ENCODE results near the gene PLEKHG1.

PLEKHG1 gene

DNA sequence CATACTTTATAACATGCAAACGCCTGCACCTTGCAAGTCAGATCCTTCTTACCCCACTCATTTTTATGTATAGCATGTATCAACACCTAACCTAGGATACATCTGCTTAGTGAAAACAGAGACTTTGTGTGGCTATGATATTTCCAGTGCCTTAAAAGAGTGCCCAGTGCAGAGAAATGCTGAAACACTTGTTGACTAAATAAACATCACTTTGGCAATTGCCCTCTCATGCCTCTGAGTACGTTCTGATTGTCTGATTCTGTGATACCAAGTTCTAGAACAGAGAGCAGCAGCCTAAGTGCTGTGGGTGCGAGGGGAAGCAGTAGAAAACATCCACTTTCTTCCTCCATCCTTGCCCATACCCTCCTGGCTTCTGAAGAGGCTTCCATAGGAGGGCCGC is 13.6 kb downstream of the PLEKHG1 start:
- H3K79me2 ChIP-seq (ENCODE audit: low read length), result peaks cover 95% of the 10 kb centered on the region
- H3K27me3 ChIP-seq (ENCODE audit: low read depth, low read length), result no peaks in the 10 kb centered on the region
- TF ChIP-seq, protein P1, sequence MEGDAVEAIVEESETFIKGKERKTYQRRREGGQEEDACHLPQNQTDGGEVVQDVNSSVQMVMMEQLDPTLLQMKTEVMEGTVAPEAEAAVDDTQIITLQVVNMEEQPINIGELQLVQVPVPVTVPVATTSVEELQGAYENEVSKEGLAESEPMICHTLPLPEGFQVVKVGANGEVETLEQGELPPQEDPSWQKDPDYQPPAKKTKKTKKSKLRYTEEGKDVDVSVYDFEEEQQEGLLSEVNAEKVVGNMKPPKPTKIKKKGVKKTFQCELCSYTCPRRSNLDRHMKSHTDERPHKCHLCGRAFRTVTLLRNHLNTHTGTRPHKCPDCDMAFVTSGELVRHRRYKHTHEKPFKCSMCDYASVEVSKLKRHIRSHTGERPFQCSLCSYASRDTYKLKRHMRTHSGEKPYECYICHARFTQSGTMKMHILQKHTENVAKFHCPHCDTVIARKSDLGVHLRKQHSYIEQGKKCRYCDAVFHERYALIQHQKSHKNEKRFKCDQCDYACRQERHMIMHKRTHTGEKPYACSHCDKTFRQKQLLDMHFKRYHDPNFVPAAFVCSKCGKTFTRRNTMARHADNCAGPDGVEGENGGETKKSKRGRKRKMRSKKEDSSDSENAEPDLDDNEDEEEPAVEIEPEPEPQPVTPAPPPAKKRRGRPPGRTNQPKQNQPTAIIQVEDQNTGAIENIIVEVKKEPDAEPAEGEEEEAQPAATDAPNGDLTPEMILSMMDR (IDR thresholded peaks at IDR 0.05; ENCODE audit: low read depth, low read length), result no peak
- TF ChIP-seq EZH2phosphoT487 (IDR thresholded peaks at IDR 0.05; ENCODE audit: low read depth), result no peak
- H3K9ac ChIP-seq (ENCODE audit: low read length), result no peak overlapping the region
- H3K36me3 ChIP-seq (replicated peaks; ENCODE audit: low read depth, low read length), result peaks cover 16% of the 10 kb centered on the region
- no peak overlapping the region for H3K27ac ChIP-seq (ENCODE audit: low read length)
- H4K20me1 ChIP-seq (ENCODE audit: insufficient read depth, low read length), result peaks cover 28% of the 10 kb centered on the region
- H3K4me3 ChIP-seq (ENCODE audit: low read length), result no peak overlapping the region
- no peak overlapping the region for H2AFZ ChIP-seq (ENCODE audit: low read depth, low read length)
- H3K9me3 ChIP-seq (ENCODE audit: insufficient read depth, low read length), result no peaks in the 10 kb centered on the region
- peaks cover 19% of the 10 kb centered on the region for H3K4me1 ChIP-seq (ENCODE audit: low read length)
- H3K4me2 ChIP-seq (ENCODE audit: low read length), result no peak overlapping the region

GRCh38 chr6:150615967-150616366 is 16.3 kb downstream of the PLEKHG1 start:
- no peak overlapping the region for H3K9ac ChIP-seq (ENCODE audit: low read length)
- H3K9me3 ChIP-seq (ENCODE audit: insufficient read depth, low read length), result 0 out of 2 replicates have a peak, but pooled peaks cover 7% of the 10 kb centered on the region
- no peak overlapping the region for H3K4me2 ChIP-seq (ENCODE audit: low read length)
- H3K4me1 ChIP-seq (ENCODE audit: low read length), result peaks cover 35% of the 10 kb centered on the region
- TF ChIP-seq, protein P1 (IDR thresholded peaks at IDR 0.05; ENCODE audit: low read depth, low read length), result no peak
- TF ChIP-seq EZH2phosphoT487 (IDR thresholded peaks at IDR 0.05; ENCODE audit: low read depth), result no peak
- H3K27me3 ChIP-seq (ENCODE audit: low read depth, low read length), result no peaks in the 10 kb centered on the region
- H3K4me3 ChIP-seq (ENCODE audit: low read length), result no peak overlapping the region
- H3K79me2 ChIP-seq (ENCODE audit: low read length), result peaks cover 95% of the 10 kb centered on the region
- peaks cover 13% of the 10 kb centered on the region for H3K36me3 ChIP-seq (replicated peaks; ENCODE audit: low read depth, low read length)
- H2AFZ ChIP-seq (ENCODE audit: low read depth, low read length), result no peak overlapping the region
- peaks cover 18% of the 10 kb centered on the region for H4K20me1 ChIP-seq (ENCODE audit: insufficient read depth, low read length)
- H3K27ac ChIP-seq (ENCODE audit: low read length), result no peak overlapping the region

- peaks cover 18% of the 10 kb centered on the region for H4K20me1 ChIP-seq (ENCODE audit: insufficient read depth, low read length)
- H3K4me2 ChIP-seq (ENCODE audit: low read length), result no peak overlapping the region
- H3K27ac ChIP-seq (ENCODE audit: low read length), result no peak overlapping the region
- TF ChIP-seq EZH2phosphoT487 (IDR thresholded peaks at IDR 0.05; ENCODE audit: low read depth), result no peak
- TF ChIP-seq, protein P1 (IDR thresholded peaks at IDR 0.05; ENCODE audit: low read depth, low read length), result no peak
- no peak overlapping the region for H3K9ac ChIP-seq (ENCODE audit: low read length)
- peaks cover 97% of the 10 kb centered on the region for H3K79me2 ChIP-seq (ENCODE audit: low read length)
- H3K4me3 ChIP-seq (ENCODE audit: low read length), result no peak overlapping the region
- H3K27me3 ChIP-seq (ENCODE audit: low read depth, low read length), result no peaks in the 10 kb centered on the region
- H2AFZ ChIP-seq (ENCODE audit: low read depth, low read length), result no peak overlapping the region
- peaks cover 41% of the 10 kb centered on the region for H3K4me1 ChIP-seq (ENCODE audit: low read length)
- H3K36me3 ChIP-seq (replicated peaks; ENCODE audit: low read depth, low read length), result peaks cover 14% of the 10 kb centered on the region
- H3K9me3 ChIP-seq (ENCODE audit: insufficient read depth, low read length), result peaks cover 8% of the 10 kb centered on the region; the same call in 1 of the 2 replicates
Measured at GRCh38 chr6:150616586-150616985, 16.9 kb downstream of the PLEKHG1 start.

DNA sequence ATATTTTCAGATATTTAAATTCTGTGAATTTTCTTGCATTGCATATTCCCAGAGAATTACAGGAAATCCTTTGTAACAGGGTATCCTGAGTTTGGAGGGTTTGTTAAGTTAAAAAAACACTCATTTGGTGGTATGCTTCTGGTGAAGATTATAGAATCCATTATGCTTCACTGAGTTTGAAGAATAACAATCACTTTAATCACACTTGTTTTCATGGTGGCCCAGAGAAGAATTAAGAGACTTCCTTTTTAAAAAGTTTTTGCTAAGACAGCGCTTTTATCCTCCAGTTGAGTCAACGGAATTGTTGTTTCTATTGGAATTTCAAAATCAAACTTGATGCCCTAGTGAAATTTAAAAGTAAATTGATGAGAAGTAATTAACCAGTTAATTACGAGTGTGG is 17.4 kb downstream of the PLEKHG1 start:
- peaks cover 12% of the 10 kb centered on the region; the same call in 1 of the 2 replicates for H3K9me3 ChIP-seq (ENCODE audit: insufficient read depth, low read length)
- H3K4me1 ChIP-seq (ENCODE audit: low read length), result peaks cover 46% of the 10 kb centered on the region
- H3K27me3 ChIP-seq (ENCODE audit: low read depth, low read length), result no peaks in the 10 kb centered on the region
- peaks cover 18% of the 10 kb centered on the region for H4K20me1 ChIP-seq (ENCODE audit: insufficient read depth, low read length)
- H3K4me3 ChIP-seq (ENCODE audit: low read length), result no peak overlapping the region
- no peak overlapping the region for H2AFZ ChIP-seq (ENCODE audit: low read depth, low read length)
- no peak overlapping the region for H3K4me2 ChIP-seq (ENCODE audit: low read length)
- peaks cover 97% of the 10 kb centered on the region for H3K79me2 ChIP-seq (ENCODE audit: low read length)
- H3K9ac ChIP-seq (ENCODE audit: low read length), result no peak overlapping the region
- no peak overlapping the region for H3K27ac ChIP-seq (ENCODE audit: low read length)
- TF ChIP-seq EZH2phosphoT487 (IDR thresholded peaks at IDR 0.05; ENCODE audit: low read depth), result no peak
- TF ChIP-seq, protein P1 (IDR thresholded peaks at IDR 0.05; ENCODE audit: low read depth, low read length), result no peak
- peaks cover 14% of the 10 kb centered on the region for H3K36me3 ChIP-seq (replicated peaks; ENCODE audit: low read depth, low read length)

All from OCI-LY3 (cell line).